Mucosa of stomach (tissue), 1 donor: ENCODE measurements around the gene RSL24D1.

Experiments used
- H3K27me3 ChIP-seq: one replicate; pipeline ENCODE4 v1.7.0; 2013; ENCODE audit warnings: mild to moderate bottlenecking, low read length; ENCODE audit not compliant: control insufficient read depth, insufficient read depth
- H3K36me3 ChIP-seq: one replicate; pipeline ENCODE4 v1.7.0; 2013; ENCODE audit warnings: low read length; ENCODE audit not compliant: control insufficient read depth, insufficient read depth
- H3K4me1 ChIP-seq: one replicate; pipeline ENCODE4 v1.7.0; 2013; ENCODE audit warnings: mild to moderate bottlenecking, low read length; ENCODE audit not compliant: control insufficient read depth, insufficient read depth
- H3K4me3 ChIP-seq: one replicate; pipeline ENCODE4 v1.7.0; 2013; ENCODE audit warnings: low read length
- H3K9ac ChIP-seq: one replicate; pipeline ENCODE4 v1.7.0; 2013; ENCODE audit warnings: mild to moderate bottlenecking, low read length, moderate library complexity
- H3K9me3 ChIP-seq: one replicate; pipeline ENCODE4 v1.7.0; 2013; ENCODE audit warnings: mild to moderate bottlenecking, low read length, moderate library complexity; ENCODE audit not compliant: control insufficient read depth
- donor health status: Pancreatic carcinoma.

RSL24D1 gene

GRCh38 chr15:55231455-55231854 lies 34.7 kb upstream of the RSL24D1 start:
- H3K4me3 ChIP-seq = no peak overlapping the region
- H3K27me3 ChIP-seq = no peaks in the 10 kb centered on the region
- H3K4me1 ChIP-seq = peaks cover 33% of the 10 kb centered on the region
- H3K9me3 ChIP-seq = no peaks in the 10 kb centered on the region
- H3K9ac ChIP-seq = no peak overlapping the region
- no peaks in the 10 kb centered on the region for H3K36me3 ChIP-seq

- no peak overlapping the region for H3K4me3 ChIP-seq
- H3K9me3 ChIP-seq = no peaks in the 10 kb centered on the region
- no peaks in the 10 kb centered on the region for H3K36me3 ChIP-seq
- H3K4me1 ChIP-seq = peaks cover 36% of the 10 kb centered on the region
- H3K27me3 ChIP-seq = no peaks in the 10 kb centered on the region
- H3K9ac ChIP-seq = no peak overlapping the region
These were observed 34.2 kb upstream of the RSL24D1 start for GRCh38 chr15:55230953-55231352.

GRCh38 chr15:55230051-55230670 lies 33.4 kb upstream of the RSL24D1 start:
- H3K27me3 ChIP-seq = no peaks in the 10 kb centered on the region
- H3K9ac ChIP-seq = peak overlapping the region; percentile 48
- no peak overlapping the region for H3K4me3 ChIP-seq
- peaks cover 43% of the 10 kb centered on the region for H3K4me1 ChIP-seq
- H3K9me3 ChIP-seq = no peaks in the 10 kb centered on the region
- no peaks in the 10 kb centered on the region for H3K36me3 ChIP-seq

- peaks cover 4% of the 10 kb centered on the region for H3K36me3 ChIP-seq
- peaks cover 54% of the 10 kb centered on the region for H3K4me1 ChIP-seq
- H3K9ac ChIP-seq = no peak overlapping the region
- no peaks in the 10 kb centered on the region for H3K27me3 ChIP-seq
- no peak overlapping the region for H3K4me3 ChIP-seq
- no peaks in the 10 kb centered on the region for H3K9me3 ChIP-seq
These were observed 29.4 kb upstream of the RSL24D1 start for GRCh38 chr15:55226127-55226526.

GRCh38 chr15:55224892-55225291 lies 28.2 kb upstream of the RSL24D1 start:
- H3K36me3 ChIP-seq = peaks cover 4% of the 10 kb centered on the region
- H3K4me3 ChIP-seq = no peak overlapping the region
- H3K27me3 ChIP-seq = no peaks in the 10 kb centered on the region
- peaks cover 48% of the 10 kb centered on the region for H3K4me1 ChIP-seq
- H3K9me3 ChIP-seq = no peaks in the 10 kb centered on the region
- H3K9ac ChIP-seq = no peak overlapping the region

GRCh38 chr15:55222588-55222987 lies 25.8 kb upstream of the RSL24D1 start:
- H3K27me3 ChIP-seq = no peaks in the 10 kb centered on the region
- H3K9ac ChIP-seq = no peak overlapping the region
- H3K36me3 ChIP-seq = peaks cover 4% of the 10 kb centered on the region
- no peak overlapping the region for H3K4me3 ChIP-seq
- H3K4me1 ChIP-seq = peaks cover 61% of the 10 kb centered on the region
- no peaks in the 10 kb centered on the region for H3K9me3 ChIP-seq

GRCh38 chr15:55221090-55222011 lies 24.6 kb upstream of the RSL24D1 start:
- Histone ChIP-seq H3K9me3 (no peaks in the 10 kb centered on the region), H3K9ac (peak overlapping the region; percentile 15), H3K27me3 (no peaks in the 10 kb centered on the region), H3K36me3 (peaks cover 4% of the 10 kb centered on the region), H3K4me3 (no peak overlapping the region), H3K4me1 (peaks cover 66% of the 10 kb centered on the region)

GRCh38 chr15:55220606-55221005 lies 23.9 kb upstream of the RSL24D1 start:
- no peaks in the 10 kb centered on the region for H3K27me3 ChIP-seq
- H3K9ac ChIP-seq = no peak overlapping the region
- H3K9me3 ChIP-seq = no peaks in the 10 kb centered on the region
- H3K36me3 ChIP-seq = peaks cover 4% of the 10 kb centered on the region
- H3K4me1 ChIP-seq = peaks cover 60% of the 10 kb centered on the region
- H3K4me3 ChIP-seq = no peak overlapping the region

- Histone ChIP-seq H3K27me3 (no peaks in the 10 kb centered on the region), H3K36me3 (peaks cover 8% of the 10 kb centered on the region), H3K9me3 (no peaks in the 10 kb centered on the region), H3K4me1 (peaks cover 43% of the 10 kb centered on the region), H3K9ac (no peak overlapping the region), H3K4me3 (no peak overlapping the region)
These were observed 21.3 kb upstream of the RSL24D1 start for GRCh38 chr15:55218056-55218455.

GRCh38 chr15:55204464-55204863 lies 7.7 kb upstream of the RSL24D1 start:
- no peaks in the 10 kb centered on the region for H3K36me3 ChIP-seq
- peaks cover 16% of the 10 kb centered on the region for H3K4me1 ChIP-seq
- H3K27me3 ChIP-seq = no peaks in the 10 kb centered on the region
- no peaks in the 10 kb centered on the region for H3K9me3 ChIP-seq
- no peak overlapping the region for H3K4me3 ChIP-seq
- no peak overlapping the region for H3K9ac ChIP-seq

GRCh38 chr15:55202206-55202605 lies 5.5 kb upstream of the RSL24D1 start:
- Histone ChIP-seq H3K27me3 (no peaks in the 10 kb centered on the region), H3K4me1 (peaks cover 16% of the 10 kb centered on the region), H3K9ac (no peak overlapping the region), H3K36me3 (no peaks in the 10 kb centered on the region), H3K4me3 (no peak overlapping the region), H3K9me3 (no peaks in the 10 kb centered on the region)

- H3K9me3 ChIP-seq = no peaks in the 10 kb centered on the region
- no peaks in the 10 kb centered on the region for H3K36me3 ChIP-seq
- H3K27me3 ChIP-seq = no peaks in the 10 kb centered on the region
- H3K9ac ChIP-seq = no peak overlapping the region
- no peak overlapping the region for H3K4me3 ChIP-seq
- peaks cover 34% of the 10 kb centered on the region for H3K4me1 ChIP-seq
These were observed 2.0 kb upstream of the RSL24D1 start for GRCh38 chr15:55198706-55199105.
